GM21737 (cell line): ENCODE measurements around the gene ENOX1.
"Not testable (repeated sequence)": the region's sequence is repeated elsewhere in the genome, so short reads cannot be mapped to it uniquely, and the experiment has no call there.

Experiments
- ATAC-seq: cut with Tn5 transposase; IDR thresholded peaks from one replicate; pipeline ENCODE4 v1.9.1; 2021; ENCODE audit warnings: mild to moderate bottlenecking, moderate library complexity; ENCODE audit not compliant: unreplicated experiment

ENOX1 gene

DNA sequence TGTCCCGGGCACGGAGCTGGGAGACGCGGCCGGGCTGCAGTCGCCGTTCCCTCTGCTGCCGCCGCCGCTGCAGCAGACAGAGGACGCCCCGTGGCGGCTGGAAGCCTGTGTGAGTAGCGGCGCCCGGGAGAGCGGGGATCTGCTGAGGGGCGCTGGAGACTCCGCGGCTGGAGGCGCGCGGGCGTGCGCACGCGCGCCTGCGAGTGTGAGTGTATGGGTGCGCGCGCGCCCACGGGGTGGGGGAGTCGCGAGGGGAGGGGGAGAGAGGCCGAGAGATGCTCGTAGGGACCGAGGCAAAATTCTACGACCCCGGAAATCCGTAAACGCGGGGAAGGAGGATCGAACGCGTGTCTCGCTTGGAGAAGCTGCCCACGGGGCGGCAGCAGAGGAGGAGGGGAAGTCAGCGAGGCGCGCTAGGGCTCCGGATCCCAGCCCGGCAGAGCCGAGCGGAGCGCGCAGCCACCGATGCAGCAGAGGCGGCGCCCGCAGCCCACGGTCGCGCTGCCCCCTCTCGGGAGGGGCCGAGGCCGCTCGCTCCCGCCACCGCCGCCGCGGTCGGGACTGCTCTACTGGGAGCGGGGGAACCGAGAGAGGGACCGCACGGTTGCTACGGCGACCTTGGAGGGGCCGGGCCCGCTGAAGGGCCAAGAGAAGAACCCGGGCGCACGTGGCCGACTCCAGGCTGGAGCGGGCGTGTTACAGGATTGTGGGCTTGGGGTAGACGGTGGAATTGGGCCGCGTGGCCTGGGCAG is at the start of gene ENOX1:
TSS of gene ENOX1 (minus strand) at position 207 of the 752 bp plus-strand sequence.
- no peak for ATAC-seq

DNA sequence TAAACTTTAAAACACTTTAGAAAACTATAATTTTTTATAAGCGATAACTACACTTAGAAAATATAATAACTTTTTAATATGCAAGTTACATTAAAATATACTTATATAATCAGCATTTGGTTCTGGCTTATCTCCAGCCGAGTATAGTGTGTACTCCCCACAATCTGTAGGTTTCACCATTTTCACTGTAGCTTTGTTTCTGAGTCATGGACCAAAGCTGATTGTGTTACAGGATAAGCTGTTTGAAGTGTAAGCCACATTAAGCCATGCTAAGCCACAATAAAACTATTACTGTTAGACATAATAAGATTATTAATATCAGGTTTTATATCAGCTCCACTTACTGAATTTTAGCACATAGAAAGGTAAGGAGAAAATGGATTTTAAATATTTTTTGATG is 48.9 kb upstream of the ENOX1 start:
- ATAC-seq: no peak

GRCh38 chr13:43831088-43831487 is 44.3 kb upstream of the ENOX1 start:
- ATAC-seq: no peak

DNA sequence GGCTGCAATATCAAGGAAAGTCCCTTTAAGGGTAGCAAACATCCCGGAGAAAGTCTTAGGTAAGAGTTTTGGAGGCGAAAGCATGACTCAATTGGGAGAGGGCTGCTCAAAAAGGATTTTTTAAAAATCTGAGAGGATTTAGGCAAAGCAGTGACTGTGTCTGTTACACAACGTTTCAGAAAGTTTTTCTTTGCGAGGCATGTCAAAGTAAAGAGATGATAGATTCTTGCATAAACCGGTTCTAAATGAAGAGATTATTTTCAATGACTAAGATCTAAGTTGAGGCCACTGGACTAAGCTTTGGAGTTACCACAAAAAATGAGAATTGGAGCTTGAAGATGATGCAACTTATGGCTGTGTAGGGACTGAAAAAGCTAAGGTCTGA is 43.7 kb upstream of the ENOX1 start:
- ATAC-seq: no peak

DNA sequence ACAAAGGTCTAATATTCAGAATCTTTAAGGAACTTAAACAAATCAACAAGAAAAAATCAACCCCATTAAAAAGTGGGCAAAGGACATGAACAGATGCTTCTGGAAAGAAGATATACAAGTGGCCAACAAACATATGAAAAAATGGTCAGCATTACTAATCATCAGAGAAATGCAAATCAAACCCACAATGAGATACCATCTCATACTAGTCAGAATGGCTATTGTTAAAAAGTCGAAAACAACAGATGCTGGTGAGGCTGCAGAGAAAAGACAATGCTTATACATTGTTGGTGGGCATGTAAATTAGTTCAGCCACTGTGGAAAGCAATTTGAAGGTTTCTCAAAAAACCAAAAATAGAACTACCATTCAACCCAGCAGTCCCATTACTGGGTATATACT is 37.9 kb upstream of the ENOX1 start:
- not testable (repeated sequence) for ATAC-seq

DNA sequence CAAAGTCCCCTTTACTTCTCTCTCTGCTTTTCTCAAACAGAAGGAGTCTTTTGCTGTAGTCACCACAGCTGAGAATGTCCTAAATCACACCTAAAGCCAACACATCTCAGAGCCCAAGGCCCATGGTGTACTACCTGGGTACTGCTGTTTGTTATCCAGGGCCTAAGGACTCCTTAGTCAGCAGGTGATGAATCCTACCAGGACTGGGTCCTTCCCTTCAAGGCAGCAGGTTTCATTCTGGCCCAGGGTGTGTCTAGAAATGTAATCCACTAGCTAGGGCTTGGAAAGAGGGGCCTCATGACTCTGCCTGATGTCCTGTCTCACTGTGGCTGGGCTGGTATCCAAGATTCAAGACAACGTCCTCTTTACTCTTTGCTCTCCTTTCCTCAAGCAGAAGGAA is 36.2 kb upstream of the ENOX1 start:
- no peak for ATAC-seq

DNA sequence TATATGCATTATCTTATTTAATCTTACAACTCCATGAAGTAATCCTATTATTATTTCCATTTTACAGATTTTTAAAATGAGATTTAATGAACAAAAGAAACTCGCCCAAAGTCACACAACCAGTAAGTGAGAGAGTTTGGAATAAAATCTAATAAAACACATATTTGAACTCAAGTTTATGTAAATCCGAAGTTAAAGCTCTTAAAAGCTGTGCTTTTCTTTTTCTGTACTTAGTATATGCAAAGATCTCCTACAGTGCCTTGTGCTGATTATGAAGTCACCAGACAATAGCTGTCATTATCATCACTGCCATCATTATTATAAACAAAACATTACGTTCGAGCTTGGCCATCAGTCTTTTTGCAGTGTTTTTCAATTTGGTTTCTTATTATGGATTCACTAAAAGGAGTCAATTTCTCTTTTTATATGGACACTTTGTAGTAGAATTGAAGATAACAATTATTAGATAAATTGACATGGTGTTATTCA is 29.7 kb upstream of the ENOX1 start:
- ATAC-seq: no peak

GRCh38 chr13:43815204-43815603 is 28.4 kb upstream of the ENOX1 start:
- no peak for ATAC-seq

GRCh38 chr13:43808676-43809075 is 21.9 kb upstream of the ENOX1 start:
- ATAC-seq: no peak

- no peak for ATAC-seq
Observed at GRCh38 chr13:43805681-43806128, 18.9 kb upstream of the ENOX1 start.

DNA sequence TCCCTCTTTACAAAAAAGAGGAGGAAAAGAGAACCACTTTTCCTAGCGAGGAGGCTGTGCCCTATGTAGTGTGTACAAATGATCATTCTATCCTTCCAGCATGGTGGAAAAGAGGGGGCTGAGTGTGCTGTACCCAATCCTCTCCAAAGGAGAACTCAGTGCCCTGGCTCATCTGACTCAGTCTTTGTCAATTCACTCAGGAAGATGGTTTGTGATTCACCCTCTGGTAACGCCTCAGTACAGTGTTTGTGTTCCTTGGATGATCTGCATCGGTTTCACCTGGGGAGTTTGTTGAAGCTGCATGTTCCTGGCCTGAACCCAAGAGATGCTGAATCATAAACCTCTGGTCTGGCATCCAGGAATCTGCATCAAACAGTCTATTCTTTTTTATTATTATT is 18.3 kb upstream of the ENOX1 start:
- ATAC-seq: no peak

- ATAC-seq: no peak
Observed at GRCh38 chr13:43804461-43805070, 17.8 kb upstream of the ENOX1 start.

DNA sequence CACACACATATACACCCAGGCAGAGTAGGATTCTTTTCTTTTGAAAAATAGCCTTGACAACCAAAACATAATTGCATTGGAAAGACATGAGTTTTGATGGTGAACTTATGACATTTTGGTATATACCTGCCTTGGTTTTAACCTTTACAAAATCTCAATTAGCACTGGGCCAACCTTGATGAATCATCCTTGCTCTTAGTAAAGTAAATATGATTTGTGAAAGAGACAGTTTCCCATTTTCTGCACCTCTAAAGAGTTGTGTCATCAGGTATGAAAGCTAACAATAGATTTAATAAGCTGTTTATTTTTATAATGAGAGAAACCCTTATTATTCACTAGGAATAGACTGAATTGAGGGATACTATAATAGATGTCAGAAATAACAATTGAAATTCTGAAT is 15.7 kb upstream of the ENOX1 start:
- no peak for ATAC-seq

DNA sequence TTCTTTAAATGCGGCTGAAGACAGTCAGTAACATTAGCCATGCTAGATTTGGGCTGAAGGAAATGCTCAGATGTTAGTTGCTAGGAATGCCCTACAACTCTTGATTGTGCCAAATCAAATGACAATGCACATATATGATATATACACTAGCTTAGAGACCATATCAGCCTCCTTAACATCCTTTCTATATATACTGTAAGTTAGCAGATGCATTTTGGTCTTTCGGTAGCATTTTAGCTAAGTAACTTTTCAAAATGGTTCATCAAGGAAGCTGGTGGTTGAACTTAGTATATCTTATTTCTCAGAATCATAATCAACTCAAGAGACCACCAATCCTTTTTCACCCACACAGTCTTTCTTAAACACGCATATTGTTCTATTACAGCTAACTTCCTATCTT is 14.1 kb upstream of the ENOX1 start:
- ATAC-seq: no peak

- no peak for ATAC-seq
Observed at GRCh38 chr13:43799191-43799590, 12.4 kb upstream of the ENOX1 start.

GRCh38 chr13:43797869-43798268 is 11.1 kb upstream of the ENOX1 start:
- ATAC-seq: no peak

- ATAC-seq: no peak
Observed at GRCh38 chr13:43797159-43797558, 10.4 kb upstream of the ENOX1 start.

- no peak for ATAC-seq
Observed at GRCh38 chr13:43794416-43794815, 7.6 kb upstream of the ENOX1 start.

GRCh38 chr13:43792076-43792881 is 5.5 kb upstream of the ENOX1 start:
- no peak for ATAC-seq

- no peak for ATAC-seq
Observed at GRCh38 chr13:43787997-43788396, 1.2 kb upstream of the ENOX1 start.

GRCh38 chr13:43787518-43787891 is 733 bp upstream of the ENOX1 start:
- ATAC-seq: no peak

DNA sequence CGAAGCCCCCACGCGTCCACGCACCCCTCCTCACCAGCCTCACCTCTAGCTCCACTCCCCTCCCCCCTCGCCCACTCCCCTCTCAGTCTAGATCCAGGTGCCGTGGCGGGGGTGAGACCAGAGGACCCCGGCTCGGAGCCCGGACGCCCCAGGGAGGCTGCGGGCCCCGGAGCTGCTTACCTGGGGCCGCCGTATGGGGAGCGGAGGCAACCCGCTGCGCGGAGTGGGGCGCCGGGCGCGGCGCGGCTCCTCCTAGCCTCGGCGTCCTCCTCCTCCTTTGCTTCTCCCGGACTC is 353 bp downstream of the ENOX1 start:
- ATAC-seq: no peak
